ENCODE data around the gene PLXNC1. TPM values are rescaled to one million over a fixed set of nuclear protein-coding genes. Genes with fewer than 3 reads are reported as not detected.

Gene PLXNC1
- total and polyA plus RNA-seq, 9 of the 15 experiments (the other 6 are each of a cell fraction or from before 2014, with no cell fraction given): 0.08 to 0.87 (median 0.28) TPM

DNA sequence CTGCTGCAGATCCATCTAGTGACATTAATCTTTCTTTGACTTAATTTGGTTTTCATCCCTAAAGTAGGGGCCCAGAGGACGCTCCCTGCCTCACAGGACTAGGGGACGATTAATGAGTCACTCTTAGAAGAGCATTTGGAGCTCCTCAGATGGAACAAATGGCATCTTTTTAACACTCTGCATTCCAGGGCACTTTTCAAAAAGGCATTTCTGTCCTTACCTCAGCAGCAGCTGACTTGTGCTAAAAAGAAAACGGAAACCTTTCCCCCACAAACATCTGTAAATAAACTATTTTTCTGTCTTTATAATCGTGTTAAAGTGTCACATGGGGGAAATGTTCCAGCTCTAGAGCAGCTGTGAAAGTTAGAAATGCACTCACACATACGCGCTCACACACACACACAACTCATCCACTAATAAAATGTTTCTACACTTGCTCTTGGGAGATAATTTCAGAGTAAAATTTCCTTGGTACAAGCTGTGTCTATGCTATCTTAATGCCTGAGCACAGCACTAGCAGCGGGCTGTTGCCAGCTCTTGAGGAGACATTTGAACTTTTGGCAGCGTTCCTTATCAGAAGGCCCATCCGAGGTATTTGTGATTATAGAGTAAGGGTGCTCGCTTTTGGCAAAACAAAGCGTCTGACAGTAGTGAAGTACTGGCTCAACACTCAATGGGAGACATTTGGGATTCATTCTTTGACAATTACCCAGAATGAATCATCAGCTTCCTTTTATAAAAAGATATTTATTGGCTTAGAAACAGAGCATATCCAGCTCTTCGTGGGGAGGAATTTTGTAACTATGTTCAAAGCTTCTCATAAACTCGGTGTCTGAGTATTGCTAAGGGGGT, 141.3 kb downstream of the PLXNC1 start (continued):
- TF ChIP-seq TAF15 (IDR thresholded peaks at IDR 0.05; ENCODE audit: low read depth, low read length): no peak

GRCh38 chr12:94290353-94290752, 142.0 kb downstream of the PLXNC1 start:
- POLR2A ChIA-PET: interaction anchor here (0.9 to 1.2 kb wide), 3 partner anchors 14 to 17 kb away, joined by 3 to 4 read pairs (median 3); no protein-coding TSS in a partner anchor
- FAIRE-seq (peak; percentile 26), ATAC-seq (peak; percentile 75), DNase-seq (ENCODE audit: extremely low read depth in 1 of 4, low spot score in 3 of 4) (peak in 2 of 4 experiments; percentile 17 to 40)
- no peaks in the 10 kb centered on the region for H3K79me2 ChIP-seq (ENCODE audit: control insufficient read depth, insufficient read depth, low read length)
- no TSS peak for BruUV-seq (replicated peaks)
- no peaks in the 10 kb centered on the region for H3K36me3 ChIP-seq (ENCODE audit: control insufficient read depth, insufficient read depth, low read length)
- H3K4me2 ChIP-seq (ENCODE audit: insufficient read depth, low read length): no peak overlapping the region; the same call in 1 of the 2 replicates
- H4K20me1 ChIP-seq (replicated peaks; ENCODE audit: control insufficient read depth, insufficient read depth, low read length): no peaks in the 10 kb centered on the region
- WGBS (ENCODE audit: insufficient coverage, low coverage, missing lambda C conversion rate): 51% methylated on average over 4 of the region's 4 CpGs
- no peak overlapping the region for H3K9ac ChIP-seq (ENCODE audit: insufficient read depth in 1 of 2, low read depth in 2 of 2, low read length in 2 of 2)
- no peak overlapping the region for H3K27ac ChIP-seq (ENCODE audit: extremely low read depth, low read depth, low read length)
- TF ChIP-seq, protein P1, sequence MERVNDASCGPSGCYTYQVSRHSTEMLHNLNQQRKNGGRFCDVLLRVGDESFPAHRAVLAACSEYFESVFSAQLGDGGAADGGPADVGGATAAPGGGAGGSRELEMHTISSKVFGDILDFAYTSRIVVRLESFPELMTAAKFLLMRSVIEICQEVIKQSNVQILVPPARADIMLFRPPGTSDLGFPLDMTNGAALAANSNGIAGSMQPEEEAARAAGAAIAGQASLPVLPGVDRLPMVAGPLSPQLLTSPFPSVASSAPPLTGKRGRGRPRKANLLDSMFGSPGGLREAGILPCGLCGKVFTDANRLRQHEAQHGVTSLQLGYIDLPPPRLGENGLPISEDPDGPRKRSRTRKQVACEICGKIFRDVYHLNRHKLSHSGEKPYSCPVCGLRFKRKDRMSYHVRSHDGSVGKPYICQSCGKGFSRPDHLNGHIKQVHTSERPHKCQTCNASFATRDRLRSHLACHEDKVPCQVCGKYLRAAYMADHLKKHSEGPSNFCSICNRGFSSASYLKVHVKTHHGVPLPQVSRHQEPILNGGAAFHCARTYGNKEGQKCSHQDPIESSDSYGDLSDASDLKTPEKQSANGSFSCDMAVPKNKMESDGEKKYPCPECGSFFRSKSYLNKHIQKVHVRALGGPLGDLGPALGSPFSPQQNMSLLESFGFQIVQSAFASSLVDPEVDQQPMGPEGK (CRISPR knock-in tag; IDR thresholded peaks at IDR 0.05; ENCODE audit: borderline replicate concordance): no peak
- TF ChIP-seq ZNF253 (CRISPR knock-in tag; conservative IDR thresholded peaks at IDR 0.05): no peak
- 0 out of 6 replicates have a peak, but pooled peaks of 1 of the 3 experiments have one; percentile 2 for TF ChIP-seq CTCF (IDR thresholded peaks at IDR 0.05 in 2 of 3, conservative IDR thresholded peaks at IDR 0.05 in 1 of 3; ENCODE audit: insufficient read depth in 2 of 3, low read depth in 1 of 3, low read length in 3 of 3)
- no peak for TF ChIP-seq ZNF778 (CRISPR knock-in tag; IDR thresholded peaks at IDR 0.05)
- 0 out of 2 replicates have a peak, but pooled peaks have one; percentile 7 for TF ChIP-seq CBFA2T3 (IDR thresholded peaks at IDR 0.05)
- H3K9me3 ChIP-seq (replicated peaks; ENCODE audit: control insufficient read depth, insufficient read depth, low read depth, low read length): no peaks in the 10 kb centered on the region
- H3K27me3 ChIP-seq (ENCODE audit: control insufficient read depth in 2 of 2, insufficient read depth in 2 of 2, low read length in 2 of 2): no peaks in the 10 kb centered on the region
- peaks cover 3% of the 10 kb centered on the region in 2 experiments; a peak in 3 of 5 replicates for H3K4me1 ChIP-seq (replicated peaks in 1 of 2; ENCODE audit: control insufficient read depth in 2 of 2, insufficient read depth in 2 of 2, low read length in 2 of 2)
- CTCF ChIA-PET (ENCODE audit: low intra/inter-chr PET ratio): interaction anchor here (0.7 kb wide), 1 partner anchor 310 kb away, joined by 4 read pairs; no protein-coding TSS in a partner anchor
- no peak overlapping the region for H2AFZ ChIP-seq (ENCODE audit: low read depth, low read length)
- intact Hi-C loops (cut with micrococcal nuclease): no loop called here
- no peaks in the 10 kb centered on the region for H3K9me1 ChIP-seq (ENCODE audit: control insufficient read depth, insufficient read depth, low read length)
- no peak overlapping the region for H3K4me3 ChIP-seq
- in situ Hi-C loops (cut with MboI): no loop called here

All from K562 (cell line).